ENCODE measurements around the gene KLK8. TPM values are rescaled to one million over a fixed set of nuclear protein-coding genes. Genes with fewer than 3 reads are reported as not detected.

The KLK8 gene
- total RNA-seq, 1 experiment from 2014 or later: 2.7 TPM

DNA sequence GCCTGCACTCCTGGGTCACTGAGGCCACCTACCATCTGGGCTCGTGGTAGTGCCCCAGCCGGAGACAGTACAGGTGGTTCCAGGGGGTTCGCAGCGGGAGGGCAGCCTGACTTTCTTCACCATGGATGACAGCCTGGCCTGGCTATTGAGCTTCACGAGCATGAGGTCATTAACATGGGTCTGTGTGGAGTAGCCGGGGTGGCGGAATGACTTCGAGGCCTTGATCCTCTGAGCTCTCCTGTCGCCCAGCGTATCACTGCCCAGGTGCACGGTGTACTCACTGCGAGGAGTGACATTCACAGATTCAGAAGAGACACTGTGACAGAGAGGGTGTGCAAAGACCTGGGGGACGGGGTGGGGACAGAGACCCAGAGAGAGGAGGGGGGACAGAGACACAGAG is 21.2 kb downstream of the KLK8 start:
- peaks cover 38 to 53% of the 10 kb centered on the region in 2 experiments for H3K4me1 Mint-ChIP-seq
- no peak overlapping the region for H4K5ac ChIP-seq (ENCODE audit: insufficient read length, low read depth, low read length)
- no peak overlapping the region for H3K27ac Mint-ChIP-seq
- H3K79me1 ChIP-seq (ENCODE audit: insufficient read depth, low read depth, low read length, poor library complexity, severe bottlenecking): no peaks in the 10 kb centered on the region
- H3K27ac ChIP-seq (ENCODE audit: insufficient read length, low read depth, low read length): no peak overlapping the region
- no peak overlapping the region for H3K18ac ChIP-seq (ENCODE audit: insufficient read length, low read depth, low read length)
- no peak overlapping the region for H2BK15ac ChIP-seq (ENCODE audit: low read depth, low read length)
- H4K20me1 ChIP-seq (ENCODE audit: control insufficient read depth, insufficient read depth, insufficient read length): no peaks in the 10 kb centered on the region
- H3K9me3 Mint-ChIP-seq: no peaks in the 10 kb centered on the region
- no peak overlapping the region for H2AFZ ChIP-seq (ENCODE audit: low read length)
- peaks cover 19% of the 10 kb centered on the region for H3K27me3 Mint-ChIP-seq (ENCODE audit: low read depth)
- H4K8ac ChIP-seq (replicated peaks; ENCODE audit: insufficient read length, low read depth, low read length): no peak overlapping the region
- H3T11ph ChIP-seq (ENCODE audit: low read length): no peak overlapping the region
- no peak for DNase-seq
- no peak overlapping the region for H2BK20ac ChIP-seq (ENCODE audit: low read depth, low read length, poor library complexity, severe bottlenecking)
- H3K4me1 ChIP-seq (ENCODE audit: insufficient read depth, low read length): peaks cover 6% of the 10 kb centered on the region; the same call in 1 of the 2 replicates
- no peak overlapping the region for H2BK12ac ChIP-seq (ENCODE audit: insufficient read length, low read depth, low read length)
- H3K9ac ChIP-seq (ENCODE audit: extremely low read depth, insufficient read length, low read length): no peak overlapping the region
- no peaks in the 10 kb centered on the region for H3K36me3 Mint-ChIP-seq (ENCODE audit: insufficient read depth in 1 of 3, low read depth in 3 of 3)
- H4K91ac ChIP-seq (ENCODE audit: insufficient read length, low read depth, low read length): no peak overlapping the region
- H3K79me2 ChIP-seq (ENCODE audit: insufficient read depth, low read length): no peaks in the 10 kb centered on the region
- no peak overlapping the region for H3K56ac ChIP-seq (ENCODE audit: insufficient read length, low read depth, low read length)
- no peaks in the 10 kb centered on the region for H3K9me3 ChIP-seq (ENCODE audit: control insufficient read depth, low read depth, low read length)
- H3K27me3 ChIP-seq (ENCODE audit: insufficient read depth, low read length): no peaks in the 10 kb centered on the region
- H3K4me2 ChIP-seq (ENCODE audit: insufficient read depth, insufficient read length, low read length): no peak overlapping the region
- WGBS (ENCODE audit: extremely low coverage, insufficient read length, low lambda C conversion rate): no CpG with 5 or more reads among the region's 13 CpGs
- H3K4ac ChIP-seq (ENCODE audit: low read depth, low read length): no peak overlapping the region
- no peak overlapping the region for H3K23ac ChIP-seq (ENCODE audit: insufficient read length, low read depth, low read length)
- peak overlapping the region; percentile 40; the same call in 1 of the 2 replicates for H3K14ac ChIP-seq (ENCODE audit: insufficient read depth, low read length)
- H2BK5ac ChIP-seq (ENCODE audit: insufficient read length, low read length): no peak overlapping the region
- H3K23me2 ChIP-seq (ENCODE audit: insufficient read length, low read depth, low read length, poor library complexity, severe bottlenecking): no peaks in the 10 kb centered on the region
- no peak overlapping the region for H3K4me3 Mint-ChIP-seq
- TF ChIP-seq, protein P1, sequence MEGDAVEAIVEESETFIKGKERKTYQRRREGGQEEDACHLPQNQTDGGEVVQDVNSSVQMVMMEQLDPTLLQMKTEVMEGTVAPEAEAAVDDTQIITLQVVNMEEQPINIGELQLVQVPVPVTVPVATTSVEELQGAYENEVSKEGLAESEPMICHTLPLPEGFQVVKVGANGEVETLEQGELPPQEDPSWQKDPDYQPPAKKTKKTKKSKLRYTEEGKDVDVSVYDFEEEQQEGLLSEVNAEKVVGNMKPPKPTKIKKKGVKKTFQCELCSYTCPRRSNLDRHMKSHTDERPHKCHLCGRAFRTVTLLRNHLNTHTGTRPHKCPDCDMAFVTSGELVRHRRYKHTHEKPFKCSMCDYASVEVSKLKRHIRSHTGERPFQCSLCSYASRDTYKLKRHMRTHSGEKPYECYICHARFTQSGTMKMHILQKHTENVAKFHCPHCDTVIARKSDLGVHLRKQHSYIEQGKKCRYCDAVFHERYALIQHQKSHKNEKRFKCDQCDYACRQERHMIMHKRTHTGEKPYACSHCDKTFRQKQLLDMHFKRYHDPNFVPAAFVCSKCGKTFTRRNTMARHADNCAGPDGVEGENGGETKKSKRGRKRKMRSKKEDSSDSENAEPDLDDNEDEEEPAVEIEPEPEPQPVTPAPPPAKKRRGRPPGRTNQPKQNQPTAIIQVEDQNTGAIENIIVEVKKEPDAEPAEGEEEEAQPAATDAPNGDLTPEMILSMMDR (conservative IDR thresholded peaks at IDR 0.05): no peak
- H2BK120ac ChIP-seq (ENCODE audit: low read depth, low read length, poor library complexity, severe bottlenecking): no peak overlapping the region
- H2AK5ac ChIP-seq (ENCODE audit: insufficient read length, low read length): no peak overlapping the region
